Mesothelial cell of epicardium (in vitro differentiated cells): ENCODE measurements around the gene CYP21A2. TPM values are rescaled to one million over a fixed set of nuclear protein-coding genes. Genes with fewer than 3 reads are reported as not detected.

Experiments used
- DNase-seq, 2 experiments: peaks; one replicate each; pipeline ENCODE4 v3.0.0; 2021; ENCODE audit warnings: low spot score in 2 of 2; ENCODE audit not compliant: unreplicated experiment in 2 of 2
- H3K27ac Mint-ChIP-seq: 2 replicates; pipeline ENCODE4 v1.8.0; 2021; ENCODE audit warnings: mixed read lengths
- H3K27me3 Mint-ChIP-seq: 2 replicates; pipeline ENCODE4 v1.8.0; 2021; ENCODE audit warnings: low read depth, mixed read lengths
- H3K36me3 Mint-ChIP-seq: 2 replicates; pipeline ENCODE4 v1.8.0; 2021; ENCODE audit warnings: mixed read lengths
- H3K4me1 Mint-ChIP-seq: 2 replicates; pipeline ENCODE4 v1.8.0; 2021; ENCODE audit warnings: mixed read lengths
- H3K4me3 Mint-ChIP-seq: 2 replicates; pipeline ENCODE4 v1.8.0; 2021; ENCODE audit warnings: mild to moderate bottlenecking, moderate library complexity, mixed read lengths
- H3K9me3 Mint-ChIP-seq: 2 replicates; pipeline ENCODE4 v1.8.0; 2021; ENCODE audit warnings: mixed read lengths
- total RNA-seq: library from RNA; stranded (reverse); gene quantifications from 3 replicates; pipeline ENCODE4 v1.2.1, GENCODE V29; 2021
- TF ChIP-seq, protein P1 (sequence below): fragments of 200-600 bp; sonication (generic); IDR thresholded peaks from one replicate; pipeline ENCODE4 v1.5.0; 2021; ENCODE audit warnings: antibody characterized with exemption; ENCODE audit not compliant: unreplicated experiment

Gene CYP21A2
- total RNA-seq, 1 donor from 2014 or later: 0.58 TPM

DNA sequence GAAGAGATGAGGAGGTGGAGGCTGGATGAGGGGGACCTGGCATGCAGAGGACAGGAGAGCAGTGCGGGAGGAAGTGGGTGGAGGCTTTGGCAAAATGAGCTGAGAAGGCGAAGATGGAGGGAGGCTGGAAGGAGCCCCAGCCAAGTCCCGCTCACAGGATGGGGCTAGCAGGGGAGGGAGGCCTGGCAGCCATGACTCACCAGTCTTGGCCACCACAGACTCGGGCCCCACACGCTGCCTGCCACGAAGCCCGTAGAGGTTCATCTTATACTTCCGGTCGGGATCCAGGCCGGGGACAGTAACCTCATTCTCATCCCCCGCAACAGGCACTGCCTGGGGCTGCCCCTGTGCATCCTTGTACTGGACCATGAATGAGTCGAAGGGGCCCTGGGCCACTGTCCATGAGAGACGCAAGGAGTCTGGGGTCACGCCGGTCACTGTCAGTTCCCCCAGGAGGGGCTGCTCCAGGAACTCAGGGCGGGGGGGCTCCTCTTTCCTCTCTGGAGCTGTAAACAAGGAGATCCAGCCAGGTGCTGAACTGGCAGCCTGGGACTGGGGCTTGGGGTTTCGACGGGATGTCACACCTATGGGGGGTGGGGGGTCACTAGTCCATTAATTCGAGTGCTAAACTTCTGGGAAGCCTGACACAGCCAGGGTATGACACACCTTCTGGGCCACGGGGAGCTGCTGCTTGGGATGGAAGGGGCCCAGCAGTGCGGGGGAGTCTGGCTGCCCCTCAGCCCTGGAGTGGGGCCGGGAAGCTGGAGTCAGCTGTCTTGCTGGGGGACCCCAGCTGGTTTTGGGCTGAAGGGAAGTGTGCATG, 43.2 kb downstream of the CYP21A2 start:
- TF ChIP-seq, protein P1, sequence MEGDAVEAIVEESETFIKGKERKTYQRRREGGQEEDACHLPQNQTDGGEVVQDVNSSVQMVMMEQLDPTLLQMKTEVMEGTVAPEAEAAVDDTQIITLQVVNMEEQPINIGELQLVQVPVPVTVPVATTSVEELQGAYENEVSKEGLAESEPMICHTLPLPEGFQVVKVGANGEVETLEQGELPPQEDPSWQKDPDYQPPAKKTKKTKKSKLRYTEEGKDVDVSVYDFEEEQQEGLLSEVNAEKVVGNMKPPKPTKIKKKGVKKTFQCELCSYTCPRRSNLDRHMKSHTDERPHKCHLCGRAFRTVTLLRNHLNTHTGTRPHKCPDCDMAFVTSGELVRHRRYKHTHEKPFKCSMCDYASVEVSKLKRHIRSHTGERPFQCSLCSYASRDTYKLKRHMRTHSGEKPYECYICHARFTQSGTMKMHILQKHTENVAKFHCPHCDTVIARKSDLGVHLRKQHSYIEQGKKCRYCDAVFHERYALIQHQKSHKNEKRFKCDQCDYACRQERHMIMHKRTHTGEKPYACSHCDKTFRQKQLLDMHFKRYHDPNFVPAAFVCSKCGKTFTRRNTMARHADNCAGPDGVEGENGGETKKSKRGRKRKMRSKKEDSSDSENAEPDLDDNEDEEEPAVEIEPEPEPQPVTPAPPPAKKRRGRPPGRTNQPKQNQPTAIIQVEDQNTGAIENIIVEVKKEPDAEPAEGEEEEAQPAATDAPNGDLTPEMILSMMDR: no peak
- Mint-ChIP-seq H3K9me3 (no peaks in the 10 kb centered on the region), H3K4me3 (no peak overlapping the region), H3K27me3 (peaks cover 19% of the 10 kb centered on the region), H3K36me3 (no peaks in the 10 kb centered on the region), H3K4me1 (peaks cover 20% of the 10 kb centered on the region), H3K27ac (no peak overlapping the region)
- DNase-seq: no peak

DNA sequence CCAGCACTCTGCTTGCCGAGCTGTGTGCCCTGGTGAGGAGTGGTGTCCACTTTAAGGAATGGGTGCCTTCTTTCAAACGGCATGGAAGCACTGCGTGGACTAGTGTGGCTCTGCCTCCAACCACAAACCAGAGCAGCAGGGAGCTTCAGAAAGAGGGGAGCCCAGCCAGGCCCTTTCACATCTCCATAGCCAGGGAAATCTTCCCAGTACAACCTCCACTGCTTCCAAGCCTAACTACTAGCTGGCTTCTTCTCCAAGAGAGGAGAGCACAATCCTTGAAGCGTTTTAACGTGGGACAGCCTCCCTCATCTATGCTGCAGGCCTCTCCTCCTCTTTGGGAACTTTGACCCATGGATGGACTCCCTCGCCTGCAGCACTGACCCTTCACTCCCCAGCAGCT, 44.3 kb downstream of the CYP21A2 start:
- DNase-seq: no peak
- TF ChIP-seq, protein P1: no peak
- peaks cover 25% of the 10 kb centered on the region for H3K27me3 Mint-ChIP-seq
- peaks cover 20% of the 10 kb centered on the region for H3K4me1 Mint-ChIP-seq
- no peaks in the 10 kb centered on the region for H3K9me3 Mint-ChIP-seq
- no peak overlapping the region for H3K27ac Mint-ChIP-seq
- H3K36me3 Mint-ChIP-seq: no peaks in the 10 kb centered on the region
- no peak overlapping the region for H3K4me3 Mint-ChIP-seq

DNA sequence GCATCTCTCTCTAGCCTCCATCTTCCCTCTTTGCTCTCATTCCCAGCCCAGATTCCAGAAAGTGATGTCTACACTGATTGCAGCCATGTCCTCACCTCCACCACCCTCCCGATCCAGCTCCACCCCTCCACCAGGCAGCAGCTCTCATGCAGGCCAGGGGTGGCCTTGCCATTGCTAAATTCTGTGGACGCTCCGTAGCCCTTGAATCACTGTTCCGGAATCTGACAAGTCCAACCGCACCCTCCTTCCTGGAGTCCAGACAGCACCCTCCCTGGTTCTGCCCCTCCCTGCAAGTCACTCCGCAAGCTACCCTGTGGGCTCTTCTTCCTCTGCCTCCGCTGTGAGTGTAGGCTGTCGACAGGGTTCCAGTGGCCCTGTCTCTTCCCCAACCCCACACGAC, 44.7 kb downstream of the CYP21A2 start:
- no peak overlapping the region for H3K4me3 Mint-ChIP-seq
- DNase-seq: no peak
- H3K36me3 Mint-ChIP-seq: no peaks in the 10 kb centered on the region
- peaks cover 20% of the 10 kb centered on the region for H3K4me1 Mint-ChIP-seq
- no peaks in the 10 kb centered on the region for H3K9me3 Mint-ChIP-seq
- TF ChIP-seq, protein P1: no peak
- H3K27me3 Mint-ChIP-seq: peaks cover 25% of the 10 kb centered on the region
- H3K27ac Mint-ChIP-seq: no peak overlapping the region

DNA sequence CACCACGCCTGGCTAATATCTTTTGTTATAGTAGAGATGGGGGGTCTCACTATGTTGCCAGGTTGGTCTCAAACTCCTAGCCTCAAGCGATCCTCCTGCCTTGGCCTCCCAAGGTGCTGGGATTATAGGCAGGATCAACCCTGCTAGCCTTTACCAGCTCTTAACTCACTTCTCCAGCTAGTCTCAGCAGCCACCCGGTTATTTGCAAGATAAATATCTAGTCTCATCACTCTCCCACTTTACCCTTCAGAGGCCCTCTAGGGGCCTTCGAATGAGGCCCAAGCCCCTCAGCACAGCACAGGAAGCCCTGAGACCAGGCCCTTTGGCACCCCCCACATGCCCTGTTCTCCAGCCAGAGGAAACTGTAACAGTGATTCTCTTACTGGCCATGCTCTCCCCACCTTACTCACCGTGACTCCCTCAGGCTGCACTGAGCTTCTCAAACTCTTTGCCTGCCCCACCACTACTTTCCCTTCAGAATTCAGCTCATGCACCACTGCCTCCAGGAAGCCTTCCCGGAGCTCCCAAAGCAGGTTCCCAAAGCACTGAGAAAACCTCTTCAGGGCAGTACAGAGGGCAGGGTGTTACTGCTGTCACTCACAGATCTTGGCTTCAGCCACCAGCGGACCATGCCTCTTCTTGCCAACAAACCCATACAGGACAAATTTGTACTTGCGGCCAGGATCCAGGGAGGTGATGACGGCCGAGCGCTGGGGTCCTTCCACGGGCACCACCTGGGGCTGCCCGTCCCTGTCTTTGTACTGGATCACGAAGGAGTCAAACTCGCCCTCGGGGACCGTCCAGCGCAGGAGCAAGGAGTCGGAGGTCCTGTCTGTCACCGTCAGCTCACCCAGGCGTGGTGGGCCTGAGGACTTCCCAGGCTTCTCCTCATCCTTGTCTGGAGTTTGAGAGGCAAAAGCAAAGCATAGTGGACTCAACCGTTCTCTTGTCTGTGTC, 45.9 kb downstream of the CYP21A2 start:
- peaks cover 20% of the 10 kb centered on the region for H3K4me1 Mint-ChIP-seq
- H3K27me3 Mint-ChIP-seq: peaks cover 26% of the 10 kb centered on the region
- no peaks in the 10 kb centered on the region for H3K9me3 Mint-ChIP-seq
- no peak for DNase-seq
- H3K36me3 Mint-ChIP-seq: no peaks in the 10 kb centered on the region
- H3K4me3 Mint-ChIP-seq: no peak overlapping the region
- TF ChIP-seq, protein P1: no peak
- H3K27ac Mint-ChIP-seq: no peak overlapping the region

DNA sequence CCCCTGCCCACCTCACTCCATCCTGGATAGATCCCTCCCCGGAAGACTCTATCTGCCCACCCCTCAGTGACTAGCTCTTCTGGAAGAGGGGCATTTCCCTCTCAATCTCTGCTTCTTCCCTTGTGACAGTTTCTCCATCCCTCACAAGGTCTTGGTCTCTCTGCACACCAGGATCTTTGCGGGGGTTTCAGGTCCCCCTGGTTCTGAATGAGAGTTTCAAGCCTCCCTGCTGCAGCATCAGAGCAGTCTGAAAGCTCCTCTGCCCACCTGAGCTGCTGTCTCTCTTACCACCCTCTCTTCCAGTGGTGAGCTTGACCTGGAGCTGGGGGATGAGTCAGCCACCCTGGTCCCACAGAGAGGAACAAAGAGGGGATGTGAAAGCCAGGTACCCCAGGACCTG, 46.6 kb downstream of the CYP21A2 start:
- no peak for DNase-seq
- TF ChIP-seq, protein P1: no peak
- Mint-ChIP-seq H3K9me3 (no peaks in the 10 kb centered on the region), H3K36me3 (no peaks in the 10 kb centered on the region), H3K4me3 (no peak overlapping the region), H3K27me3 (peaks cover 26% of the 10 kb centered on the region), H3K4me1 (peaks cover 20% of the 10 kb centered on the region), H3K27ac (peak overlapping the region; percentile 9)
